Activated CD8-positive, alpha-beta T cell treated with anti-CD3 and anti-CD28 coated beads, Interleukin-2, amount 10 ng/mL, durations not matched to agents 7 days and 5 days (primary cell): ENCODE data around the gene ATP10B. TPM values are rescaled to one million over a fixed set of nuclear protein-coding genes. Genes with fewer than 3 reads are reported as not detected.

ENCODE experiments used
- ATAC-seq: fragments of 150-1000 bp; cut with Tn5 transposase; one replicate; pipeline ENCODE4 v1.10.0; 2021; ENCODE audit warnings: moderate library complexity
- CTCF ChIA-PET: fragments of 350-600 bp; sonication (Branson Sonifier 250); formaldehyde crosslinking; loops from one replicate; lab custom pipeline; 2021; ENCODE audit warnings: antibody characterized with exemption; lab: Charles Lee
- POLR2A ChIA-PET: fragments of 350-600 bp; sonication (Branson Sonifier 250); formaldehyde crosslinking; loops from one replicate; lab custom pipeline; 2021; ENCODE audit warnings: antibody characterized with exemption; lab: Charles Lee
- DNase-seq: peaks from one replicate; pipeline ENCODE4 v3.0.0-alpha.2; 2020
- H3K27ac Mint-ChIP-seq: one replicate; pipeline ENCODE4 v1.8.0; 2021; ENCODE audit warnings: mild to moderate bottlenecking, mixed read lengths
- H3K27me3 Mint-ChIP-seq: one replicate; pipeline ENCODE4 v1.8.0; 2021; ENCODE audit warnings: low read depth, mixed read lengths
- H3K36me3 Mint-ChIP-seq: one replicate; pipeline ENCODE4 v1.8.0; 2021; ENCODE audit warnings: low read depth, mixed read lengths
- H3K4me1 Mint-ChIP-seq: one replicate; pipeline ENCODE4 v1.8.0; 2021; ENCODE audit warnings: low read depth, mixed read lengths
- H3K4me3 Mint-ChIP-seq: one replicate; pipeline ENCODE4 v1.8.0; 2021; ENCODE audit warnings: mild to moderate bottlenecking, mixed read lengths
- H3K9me3 Mint-ChIP-seq: one replicate; pipeline ENCODE4 v1.8.0; 2022; ENCODE audit warnings: mixed read lengths; ENCODE audit not compliant: insufficient read depth
- total RNA-seq, 2 experiments: library from RNA; stranded (reverse); gene quantifications; one replicate each; pipeline ENCODE4 v1.2.3, GENCODE V29; 2021

The ATP10B gene
- total RNA-seq, 2 experiments from 2014 or later, result not detected

DNA sequence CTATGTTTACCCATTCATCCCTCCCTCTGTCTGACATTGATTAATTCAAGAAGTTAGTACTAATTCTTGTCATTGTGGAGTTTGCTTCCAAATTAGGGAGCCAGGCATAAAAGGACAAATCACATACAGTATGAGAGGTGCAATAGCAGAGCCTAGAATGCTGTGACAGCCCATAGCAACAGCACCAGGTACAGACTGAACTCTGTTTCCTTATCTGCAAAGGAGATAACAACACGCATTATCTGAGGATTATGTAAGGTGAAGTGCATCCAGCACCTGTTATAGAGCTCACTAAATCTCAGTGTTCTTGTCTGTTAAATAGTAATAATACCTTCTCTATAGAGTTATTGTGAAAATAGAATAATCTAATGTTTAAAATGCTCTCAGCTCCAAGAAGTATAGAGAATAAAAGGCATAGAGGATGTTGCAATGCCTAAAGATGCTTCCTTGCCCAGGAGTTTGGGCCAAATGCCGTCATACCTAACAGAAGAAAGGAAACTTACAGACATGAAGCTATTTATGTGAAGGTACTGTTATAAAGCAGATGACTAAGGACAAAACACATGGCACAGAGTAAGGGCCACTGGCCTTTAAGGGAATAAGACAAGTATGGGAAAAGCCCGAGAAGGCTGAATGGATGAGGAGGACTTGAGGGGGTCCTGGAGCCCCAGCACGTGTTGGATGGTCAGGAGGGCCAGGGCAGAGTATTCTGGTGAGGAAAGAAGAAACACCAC lies 214.5 kb downstream of the ATP10B start:
- Mint-ChIP-seq H3K36me3 (no peaks in the 10 kb centered on the region), H3K4me3 (no peak overlapping the region), H3K27ac (no peak overlapping the region), H3K9me3 (no peaks in the 10 kb centered on the region), H3K4me1 (no peaks in the 10 kb centered on the region), H3K27me3 (no peaks in the 10 kb centered on the region)
- ChIA-PET CTCF (no interaction called here), POLR2A (no interaction called here)
- DNase-seq (no peak), ATAC-seq (no peak)

DNA sequence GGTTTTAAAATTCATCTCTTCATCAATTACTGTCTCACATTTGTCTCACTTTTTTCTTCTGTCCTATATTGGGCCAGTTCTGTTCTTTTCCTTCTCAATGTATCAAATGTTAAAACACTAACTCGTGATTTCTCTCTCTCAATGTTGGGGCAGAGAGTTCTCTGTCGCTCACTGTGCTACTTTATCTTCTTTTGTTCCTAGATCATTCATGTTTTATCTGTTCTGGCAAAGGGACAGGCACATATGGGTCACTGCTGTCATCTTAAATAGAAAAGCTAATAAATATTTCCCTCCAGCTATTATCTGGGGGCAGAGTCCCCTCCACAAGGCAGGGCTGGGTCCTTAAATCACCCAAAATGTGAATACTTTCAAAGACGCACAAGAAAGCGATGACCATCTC lies 216.3 kb downstream of the ATP10B start:
- POLR2A ChIA-PET, result no interaction called here
- ATAC-seq (no peak), DNase-seq (no peak)
- H3K9me3 Mint-ChIP-seq, result no peaks in the 10 kb centered on the region
- H3K27ac Mint-ChIP-seq, result no peak overlapping the region
- H3K4me3 Mint-ChIP-seq, result no peak overlapping the region
- H3K4me1 Mint-ChIP-seq, result no peaks in the 10 kb centered on the region
- CTCF ChIA-PET, result no interaction called here
- no peaks in the 10 kb centered on the region for H3K36me3 Mint-ChIP-seq
- peaks cover 1% of the 10 kb centered on the region for H3K27me3 Mint-ChIP-seq

DNA sequence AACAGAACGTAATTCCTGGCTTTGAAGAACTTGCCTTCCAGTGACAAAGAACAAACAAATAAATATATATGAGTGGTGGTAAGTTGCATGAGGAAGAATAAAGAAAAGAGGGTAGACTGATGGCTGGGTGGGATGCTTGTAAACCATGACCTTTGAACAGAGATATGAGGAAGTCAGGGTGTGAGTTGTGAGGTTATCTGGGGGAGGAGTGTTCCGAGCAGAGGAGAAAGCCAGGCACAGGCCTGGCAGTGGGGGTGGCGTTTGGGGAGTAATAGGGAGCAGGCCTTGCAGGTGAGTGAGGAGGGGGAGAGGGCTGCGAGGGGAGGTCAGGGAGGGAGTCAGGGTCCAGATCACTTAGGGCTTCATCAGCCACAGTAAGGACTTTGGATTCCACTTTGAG lies 217.0 kb downstream of the ATP10B start:
- Mint-ChIP-seq H3K36me3 (no peaks in the 10 kb centered on the region), H3K27me3 (peaks cover 3% of the 10 kb centered on the region), H3K27ac (no peak overlapping the region), H3K9me3 (no peaks in the 10 kb centered on the region), H3K4me1 (no peaks in the 10 kb centered on the region), H3K4me3 (no peak overlapping the region)
- ChIA-PET POLR2A (no interaction called here), CTCF (no interaction called here)
- DNase-seq (no peak), ATAC-seq (no peak)

DNA sequence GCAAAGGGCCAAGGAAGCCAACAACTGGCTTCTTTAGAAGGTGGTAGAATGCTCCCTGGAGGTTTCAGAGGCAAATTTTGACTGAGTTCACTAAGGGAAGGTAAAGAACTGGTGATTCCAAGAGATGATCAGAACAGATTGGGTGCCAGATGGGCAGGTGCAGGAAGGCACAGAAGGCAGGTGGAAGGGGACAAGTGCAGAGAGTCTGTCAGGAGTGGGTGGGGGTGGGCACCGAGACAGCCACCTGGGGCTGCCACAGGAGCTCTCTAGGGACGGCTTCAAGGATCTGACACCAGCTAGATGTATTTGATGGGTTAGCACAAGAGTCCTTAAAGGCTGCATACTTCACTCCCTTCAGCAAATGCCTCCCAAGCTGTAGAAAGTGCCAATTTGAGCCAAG lies 223.0 kb downstream of the ATP10B start:
- ChIA-PET CTCF (interaction anchor here (1.4 kb wide), 1 partner anchor 190 kb away, joined by 3 read pairs; no protein-coding TSS in a partner anchor), POLR2A (no interaction called here)
- no peaks in the 10 kb centered on the region for H3K4me1 Mint-ChIP-seq
- ATAC-seq (no peak), DNase-seq (no peak)
- H3K27ac Mint-ChIP-seq, result no peak overlapping the region
- H3K9me3 Mint-ChIP-seq, result no peaks in the 10 kb centered on the region
- H3K27me3 Mint-ChIP-seq, result peaks cover 11% of the 10 kb centered on the region
- no peak overlapping the region for H3K4me3 Mint-ChIP-seq
- no peaks in the 10 kb centered on the region for H3K36me3 Mint-ChIP-seq

DNA sequence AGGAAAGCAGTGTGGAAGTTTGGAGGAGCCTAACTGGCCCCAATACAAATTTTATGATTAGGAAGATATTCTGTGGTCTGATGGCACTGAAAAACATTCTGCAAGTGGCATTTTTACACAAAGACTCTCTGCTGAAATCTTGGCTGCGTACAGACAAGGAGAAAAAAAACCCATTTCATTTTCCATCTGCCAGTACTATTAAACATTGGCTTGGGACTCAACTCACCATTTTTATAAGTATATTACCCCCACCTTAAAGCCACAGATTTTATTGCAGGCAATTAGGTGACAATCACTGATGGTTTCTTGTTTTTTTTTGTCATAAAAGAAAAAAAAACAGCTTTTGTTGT lies 223.4 kb downstream of the ATP10B start:
- ATAC-seq (no peak), DNase-seq (no peak)
- no peaks in the 10 kb centered on the region for H3K36me3 Mint-ChIP-seq
- CTCF ChIA-PET, result interaction anchor here (1.4 kb wide), 1 partner anchor 190 kb away, joined by 3 read pairs; no protein-coding TSS in a partner anchor
- no peaks in the 10 kb centered on the region for H3K4me1 Mint-ChIP-seq
- no peak overlapping the region for H3K4me3 Mint-ChIP-seq
- POLR2A ChIA-PET, result no interaction called here
- H3K27ac Mint-ChIP-seq, result no peak overlapping the region
- H3K9me3 Mint-ChIP-seq, result no peaks in the 10 kb centered on the region
- peaks cover 11% of the 10 kb centered on the region for H3K27me3 Mint-ChIP-seq

DNA sequence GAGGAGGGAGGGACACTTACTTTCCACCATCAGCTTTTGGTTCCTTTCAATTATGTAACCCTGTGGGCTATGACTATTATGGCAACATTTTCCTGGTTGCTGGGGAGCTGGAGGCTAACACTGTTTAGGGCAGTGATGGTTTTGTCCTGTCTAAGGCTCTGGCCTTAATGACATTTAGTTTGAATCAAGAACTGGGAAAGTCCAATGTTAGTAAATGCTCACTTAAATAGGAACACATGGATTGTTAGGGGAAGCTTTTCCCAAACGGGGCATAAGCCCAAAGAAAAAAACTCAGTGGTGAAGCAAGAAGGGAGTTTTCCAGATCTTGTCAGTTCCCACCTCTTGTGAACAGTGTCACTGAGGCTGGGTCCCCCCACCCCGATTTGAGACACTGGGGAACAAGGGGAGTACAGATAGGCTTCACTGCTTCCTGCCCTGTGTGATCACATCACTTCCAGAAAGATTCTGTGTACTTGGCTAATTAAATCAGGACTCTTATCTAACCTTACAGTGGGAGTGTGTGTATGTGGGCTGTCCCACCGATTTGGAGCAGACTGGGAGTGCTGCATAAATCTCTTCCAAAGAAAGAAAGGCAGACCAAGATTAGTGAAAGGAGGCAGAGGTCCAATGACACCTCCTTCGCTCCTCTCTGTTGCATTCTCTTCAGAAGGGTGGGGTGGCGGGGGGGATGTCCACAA lies 223.9 kb downstream of the ATP10B start:
- H3K27ac Mint-ChIP-seq, result no peak overlapping the region
- no peaks in the 10 kb centered on the region for H3K36me3 Mint-ChIP-seq
- ChIA-PET POLR2A (no interaction called here), CTCF (interaction anchor here (1.4 to 1.5 kb wide), 2 partner anchors 11 to 189 kb away, joined by 3 to 4 read pairs; no protein-coding TSS in a partner anchor)
- no peak for DNase-seq
- peaks cover 11% of the 10 kb centered on the region for H3K27me3 Mint-ChIP-seq
- no peak for ATAC-seq
- no peak overlapping the region for H3K4me3 Mint-ChIP-seq
- H3K4me1 Mint-ChIP-seq, result no peaks in the 10 kb centered on the region
- no peaks in the 10 kb centered on the region for H3K9me3 Mint-ChIP-seq

DNA sequence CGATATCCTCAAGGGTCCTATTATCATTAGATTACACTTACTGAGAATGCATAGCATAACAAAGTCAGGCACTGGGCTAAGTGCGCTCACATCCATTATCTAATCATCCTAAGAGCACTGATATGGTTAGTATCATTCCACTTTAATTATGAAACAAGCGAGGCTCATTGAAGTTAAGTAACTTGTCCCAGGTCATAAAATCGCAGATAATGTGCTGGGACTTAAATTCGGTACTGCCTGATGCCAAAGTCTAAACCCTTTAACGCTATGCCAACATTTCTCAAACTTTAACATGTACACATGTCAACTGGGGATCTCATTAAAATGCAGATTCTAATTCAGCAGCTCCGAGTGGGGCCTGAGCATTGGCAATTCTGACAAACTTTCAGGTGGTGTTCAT lies 225.7 kb downstream of the ATP10B start:
- peaks cover 18% of the 10 kb centered on the region for H3K27me3 Mint-ChIP-seq
- no peaks in the 10 kb centered on the region for H3K9me3 Mint-ChIP-seq
- no peak overlapping the region for H3K27ac Mint-ChIP-seq
- H3K36me3 Mint-ChIP-seq, result no peaks in the 10 kb centered on the region
- ChIA-PET POLR2A (no interaction called here), CTCF (interaction anchor here (1.0 kb wide), 1 partner anchor 187 kb away, joined by 3 read pairs; no protein-coding TSS in a partner anchor)
- ATAC-seq, result no peak
- no peak for DNase-seq
- no peak overlapping the region for H3K4me3 Mint-ChIP-seq
- no peaks in the 10 kb centered on the region for H3K4me1 Mint-ChIP-seq

DNA sequence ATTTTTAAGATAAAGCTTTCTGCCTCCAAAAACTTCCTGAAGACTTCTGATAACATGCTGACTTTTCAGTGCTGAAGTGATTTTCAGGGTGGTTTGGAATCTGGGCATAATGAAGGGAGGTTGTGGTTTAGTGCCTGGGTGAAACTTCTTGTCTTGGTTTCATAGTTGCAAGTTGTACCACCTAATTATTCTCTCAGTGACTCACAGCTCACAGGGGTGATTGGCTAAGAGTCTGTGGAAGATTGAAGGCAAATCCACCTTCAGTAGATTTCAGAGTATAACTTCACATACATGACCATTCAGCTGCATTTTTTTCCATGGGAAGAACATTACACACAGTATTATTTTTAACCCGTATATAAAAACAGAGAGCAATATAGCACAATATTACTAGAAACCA lies 230.5 kb downstream of the ATP10B start:
- ATAC-seq (no peak), DNase-seq (no peak)
- ChIA-PET POLR2A (no interaction called here), CTCF (no interaction called here)
- Mint-ChIP-seq H3K27me3 (peaks cover 7% of the 10 kb centered on the region), H3K4me1 (no peaks in the 10 kb centered on the region), H3K36me3 (no peaks in the 10 kb centered on the region), H3K4me3 (no peak overlapping the region), H3K9me3 (no peaks in the 10 kb centered on the region), H3K27ac (no peak overlapping the region)

DNA sequence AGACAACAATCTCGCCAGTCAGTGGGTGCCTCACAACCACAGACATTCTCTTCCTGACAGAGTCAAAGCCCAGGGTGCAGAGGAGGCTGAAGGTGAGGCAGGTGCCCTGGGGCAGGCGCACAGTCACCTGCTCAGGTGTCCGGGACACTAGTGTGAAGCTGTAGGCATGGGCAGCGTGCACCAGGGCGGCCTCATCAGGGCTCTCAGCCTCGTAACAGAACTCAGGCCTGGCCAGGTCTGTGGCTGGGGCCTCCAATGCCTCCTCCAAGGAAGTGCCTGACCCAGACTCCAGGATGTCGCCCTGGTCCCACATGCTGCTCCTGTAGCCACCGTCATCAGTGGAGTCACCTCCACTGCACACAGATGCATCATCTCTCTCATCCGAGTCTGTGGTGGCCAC lies 231.6 kb downstream of the ATP10B start:
- H3K27ac Mint-ChIP-seq, result no peak overlapping the region
- H3K36me3 Mint-ChIP-seq, result no peaks in the 10 kb centered on the region
- ATAC-seq (no peak), DNase-seq (no peak)
- H3K9me3 Mint-ChIP-seq, result no peaks in the 10 kb centered on the region
- H3K4me1 Mint-ChIP-seq, result no peaks in the 10 kb centered on the region
- ChIA-PET CTCF (interaction anchor here (0.6 kb wide), 1 partner anchor 36 kb away, joined by 4 read pairs; no protein-coding TSS in a partner anchor), POLR2A (no interaction called here)
- H3K27me3 Mint-ChIP-seq, result peaks cover 7% of the 10 kb centered on the region
- no peak overlapping the region for H3K4me3 Mint-ChIP-seq

DNA sequence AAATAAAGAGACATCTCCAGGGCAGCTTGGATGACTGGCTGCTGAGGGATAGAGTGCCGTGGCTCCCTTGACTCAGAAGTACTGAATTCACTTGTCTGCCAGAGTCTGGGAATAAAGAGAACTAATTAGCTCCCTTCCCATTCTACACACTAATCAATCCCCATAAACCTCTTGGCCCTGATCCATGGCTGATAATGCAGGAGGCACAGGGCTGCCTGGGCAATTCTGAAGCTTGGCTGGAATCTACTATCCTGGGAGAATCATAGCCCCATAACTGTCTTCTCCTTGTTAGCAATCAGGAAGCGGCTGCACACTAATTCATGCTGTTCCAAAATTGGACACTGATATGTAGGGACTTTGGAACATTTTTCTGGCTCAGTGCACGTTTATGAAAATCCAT lies 232.6 kb downstream of the ATP10B start:
- DNase-seq, result no peak
- Mint-ChIP-seq H3K27ac (no peak overlapping the region), H3K4me3 (no peak overlapping the region), H3K27me3 (peaks cover 7% of the 10 kb centered on the region), H3K4me1 (no peaks in the 10 kb centered on the region), H3K9me3 (no peaks in the 10 kb centered on the region), H3K36me3 (no peaks in the 10 kb centered on the region)
- ChIA-PET POLR2A (no interaction called here), CTCF (no interaction called here)
- no peak for ATAC-seq

DNA sequence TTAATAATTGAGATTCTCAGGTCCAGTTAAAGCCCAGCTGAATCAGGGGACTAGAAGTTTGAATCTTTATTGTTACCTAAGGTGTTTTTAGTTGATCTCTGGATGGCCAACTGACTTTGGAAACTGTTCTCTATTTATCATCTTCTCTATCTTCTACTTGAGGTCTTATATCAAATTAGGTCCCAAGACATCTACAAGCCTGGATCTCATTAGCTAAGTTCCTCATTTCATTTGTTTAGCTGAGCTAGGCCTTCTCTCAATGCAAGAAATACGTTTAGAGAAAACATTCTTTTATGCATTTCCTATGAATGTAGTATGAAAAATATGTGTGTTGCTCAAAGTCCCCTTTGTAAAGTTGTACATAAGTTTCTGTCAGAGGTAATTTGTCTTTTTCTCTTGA lies 233.7 kb downstream of the ATP10B start:
- CTCF ChIA-PET, result interaction anchor here (1.1 kb wide), 1 partner anchor 180 kb away, joined by 3 read pairs; no protein-coding TSS in a partner anchor
- Mint-ChIP-seq H3K27me3 (peaks cover 7% of the 10 kb centered on the region), H3K9me3 (no peaks in the 10 kb centered on the region), H3K27ac (no peak overlapping the region), H3K36me3 (no peaks in the 10 kb centered on the region), H3K4me3 (no peak overlapping the region), H3K4me1 (no peaks in the 10 kb centered on the region)
- ATAC-seq, result no peak
- DNase-seq, result no peak
- POLR2A ChIA-PET, result no interaction called here
